Measurements from ENCODE around the gene NAV2. TPM values are rescaled to one million over a fixed set of nuclear protein-coding genes. Genes with fewer than 3 reads are reported as not detected.

NAV2 gene
- total and polyA plus RNA-seq, 2 experiments from 2014 or later = 26.0 to 45.0 TPM

DNA sequence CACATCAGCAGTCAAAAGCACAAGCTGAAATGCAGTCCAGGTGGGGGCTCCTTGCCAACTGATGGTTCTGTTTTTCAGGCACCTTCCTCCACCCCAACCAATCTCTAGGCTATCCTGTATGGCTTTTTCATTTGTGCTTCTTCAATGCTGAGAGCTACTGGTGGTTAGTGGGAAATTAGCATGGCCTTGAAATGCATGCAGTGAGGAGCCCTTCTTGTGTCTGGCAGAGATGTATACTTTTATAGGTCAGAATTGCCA is 167.4 kb downstream of the NAV2 start:
- H3K4me1 Mint-ChIP-seq = peaks cover 16% of the 10 kb centered on the region
- no peaks in the 10 kb centered on the region for H3K9me3 Mint-ChIP-seq
- H3K36me3 ChIP-seq (ENCODE audit: insufficient read depth) = peaks cover 5% of the 10 kb centered on the region
- no peak overlapping the region for H2AFZ ChIP-seq
- DNase-seq (ENCODE audit: low spot score) = no peak
- H3K36me3 Mint-ChIP-seq (ENCODE audit: low read depth) = peaks cover 39% of the 10 kb centered on the region
- peak overlapping the region; percentile 66; the same call in 1 of the 2 replicates for H3K27ac Mint-ChIP-seq
- H3K79me2 ChIP-seq (replicated peaks; ENCODE audit: insufficient read depth) = 0 out of 2 replicates have a peak, but pooled peaks cover 5% of the 10 kb centered on the region
- H3K4me1 ChIP-seq (ENCODE audit: insufficient read depth) = no peaks in the 10 kb centered on the region
- H4K20me1 ChIP-seq (replicated peaks; ENCODE audit: insufficient read depth) = 0 out of 2 replicates have a peak, but pooled peaks cover 3% of the 10 kb centered on the region
- H3K27ac ChIP-seq (ENCODE audit: low read depth) = no peak overlapping the region
- H3K4me3 Mint-ChIP-seq = no peak overlapping the region
- ATAC-seq = no peak
- H3K27me3 ChIP-seq (ENCODE audit: insufficient read depth) = no peaks in the 10 kb centered on the region
- TF ChIP-seq, protein P1, sequence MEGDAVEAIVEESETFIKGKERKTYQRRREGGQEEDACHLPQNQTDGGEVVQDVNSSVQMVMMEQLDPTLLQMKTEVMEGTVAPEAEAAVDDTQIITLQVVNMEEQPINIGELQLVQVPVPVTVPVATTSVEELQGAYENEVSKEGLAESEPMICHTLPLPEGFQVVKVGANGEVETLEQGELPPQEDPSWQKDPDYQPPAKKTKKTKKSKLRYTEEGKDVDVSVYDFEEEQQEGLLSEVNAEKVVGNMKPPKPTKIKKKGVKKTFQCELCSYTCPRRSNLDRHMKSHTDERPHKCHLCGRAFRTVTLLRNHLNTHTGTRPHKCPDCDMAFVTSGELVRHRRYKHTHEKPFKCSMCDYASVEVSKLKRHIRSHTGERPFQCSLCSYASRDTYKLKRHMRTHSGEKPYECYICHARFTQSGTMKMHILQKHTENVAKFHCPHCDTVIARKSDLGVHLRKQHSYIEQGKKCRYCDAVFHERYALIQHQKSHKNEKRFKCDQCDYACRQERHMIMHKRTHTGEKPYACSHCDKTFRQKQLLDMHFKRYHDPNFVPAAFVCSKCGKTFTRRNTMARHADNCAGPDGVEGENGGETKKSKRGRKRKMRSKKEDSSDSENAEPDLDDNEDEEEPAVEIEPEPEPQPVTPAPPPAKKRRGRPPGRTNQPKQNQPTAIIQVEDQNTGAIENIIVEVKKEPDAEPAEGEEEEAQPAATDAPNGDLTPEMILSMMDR (conservative IDR thresholded peaks at IDR 0.05; ENCODE audit: low read depth in 2 of 2) = no peak
- TF ChIP-seq EZH2 (IDR thresholded peaks at IDR 0.05; ENCODE audit: low read depth, unreplicated experiment) = no peak
- TF ChIP-seq EZH2phosphoT487 (IDR thresholded peaks at IDR 0.05; ENCODE audit: unreplicated experiment) = no peak
- H3K9me2 ChIP-seq (ENCODE audit: insufficient read depth) = no peaks in the 10 kb centered on the region
- H3K27me3 Mint-ChIP-seq (ENCODE audit: insufficient read depth, low read depth, poor library complexity) = peaks cover 2% of the 10 kb centered on the region
- H3F3A ChIP-seq (replicated peaks; ENCODE audit: low read depth) = no peaks in the 10 kb centered on the region; the same call in 1 of the 2 replicates
- no peak overlapping the region for H3K4me3 ChIP-seq
- no peak overlapping the region for H3K4me2 ChIP-seq

- H3K27me3 Mint-ChIP-seq (ENCODE audit: insufficient read depth, low read depth, poor library complexity) = peaks cover 2% of the 10 kb centered on the region
- H3K27me3 ChIP-seq (ENCODE audit: insufficient read depth) = no peaks in the 10 kb centered on the region
- no peaks in the 10 kb centered on the region for H3K9me2 ChIP-seq (ENCODE audit: insufficient read depth)
- no peak for ATAC-seq
- no peak overlapping the region for H3K4me3 ChIP-seq
- no peak overlapping the region for H3K4me2 ChIP-seq
- H3K79me2 ChIP-seq (replicated peaks; ENCODE audit: insufficient read depth) = no peaks in the 10 kb centered on the region
- peaks cover 41% of the 10 kb centered on the region for H3K36me3 Mint-ChIP-seq (ENCODE audit: low read depth)
- peaks cover 16% of the 10 kb centered on the region for H3K4me1 Mint-ChIP-seq
- no peaks in the 10 kb centered on the region for H3K9me3 Mint-ChIP-seq
- H3K36me3 ChIP-seq (ENCODE audit: insufficient read depth) = peaks cover 5% of the 10 kb centered on the region
- no peak for DNase-seq (ENCODE audit: low spot score)
- 0 out of 2 replicates have a peak, but pooled peaks cover 3% of the 10 kb centered on the region for H4K20me1 ChIP-seq (replicated peaks; ENCODE audit: insufficient read depth)
- no peak overlapping the region for H3K4me3 Mint-ChIP-seq
- no peaks in the 10 kb centered on the region; the same call in 1 of the 2 replicates for H3F3A ChIP-seq (replicated peaks; ENCODE audit: low read depth)
- H2AFZ ChIP-seq = no peak overlapping the region
- no peaks in the 10 kb centered on the region for H3K4me1 ChIP-seq (ENCODE audit: insufficient read depth)
- H3K27ac Mint-ChIP-seq = no peak overlapping the region
- no peak overlapping the region for H3K27ac ChIP-seq (ENCODE audit: low read depth)
- TF ChIP-seq POLR2AphosphoS5 (IDR thresholded peaks at IDR 0.05; ENCODE audit: low read depth) (no peak), STAT1 (IDR thresholded peaks at IDR 0.05; ENCODE audit: unreplicated experiment) (no peak), EZH2phosphoT487 (IDR thresholded peaks at IDR 0.05; ENCODE audit: unreplicated experiment) (no peak), ZNF114 (CRISPR knock-in tag; IDR thresholded peaks at IDR 0.05) (no peak), ETS1 (IDR thresholded peaks at IDR 0.05) (no peak), CREB1 (CRISPR knock-in tag; IDR thresholded peaks at IDR 0.05; ENCODE audit: low read depth) (no peak)
- TF ChIP-seq, protein P2, sequence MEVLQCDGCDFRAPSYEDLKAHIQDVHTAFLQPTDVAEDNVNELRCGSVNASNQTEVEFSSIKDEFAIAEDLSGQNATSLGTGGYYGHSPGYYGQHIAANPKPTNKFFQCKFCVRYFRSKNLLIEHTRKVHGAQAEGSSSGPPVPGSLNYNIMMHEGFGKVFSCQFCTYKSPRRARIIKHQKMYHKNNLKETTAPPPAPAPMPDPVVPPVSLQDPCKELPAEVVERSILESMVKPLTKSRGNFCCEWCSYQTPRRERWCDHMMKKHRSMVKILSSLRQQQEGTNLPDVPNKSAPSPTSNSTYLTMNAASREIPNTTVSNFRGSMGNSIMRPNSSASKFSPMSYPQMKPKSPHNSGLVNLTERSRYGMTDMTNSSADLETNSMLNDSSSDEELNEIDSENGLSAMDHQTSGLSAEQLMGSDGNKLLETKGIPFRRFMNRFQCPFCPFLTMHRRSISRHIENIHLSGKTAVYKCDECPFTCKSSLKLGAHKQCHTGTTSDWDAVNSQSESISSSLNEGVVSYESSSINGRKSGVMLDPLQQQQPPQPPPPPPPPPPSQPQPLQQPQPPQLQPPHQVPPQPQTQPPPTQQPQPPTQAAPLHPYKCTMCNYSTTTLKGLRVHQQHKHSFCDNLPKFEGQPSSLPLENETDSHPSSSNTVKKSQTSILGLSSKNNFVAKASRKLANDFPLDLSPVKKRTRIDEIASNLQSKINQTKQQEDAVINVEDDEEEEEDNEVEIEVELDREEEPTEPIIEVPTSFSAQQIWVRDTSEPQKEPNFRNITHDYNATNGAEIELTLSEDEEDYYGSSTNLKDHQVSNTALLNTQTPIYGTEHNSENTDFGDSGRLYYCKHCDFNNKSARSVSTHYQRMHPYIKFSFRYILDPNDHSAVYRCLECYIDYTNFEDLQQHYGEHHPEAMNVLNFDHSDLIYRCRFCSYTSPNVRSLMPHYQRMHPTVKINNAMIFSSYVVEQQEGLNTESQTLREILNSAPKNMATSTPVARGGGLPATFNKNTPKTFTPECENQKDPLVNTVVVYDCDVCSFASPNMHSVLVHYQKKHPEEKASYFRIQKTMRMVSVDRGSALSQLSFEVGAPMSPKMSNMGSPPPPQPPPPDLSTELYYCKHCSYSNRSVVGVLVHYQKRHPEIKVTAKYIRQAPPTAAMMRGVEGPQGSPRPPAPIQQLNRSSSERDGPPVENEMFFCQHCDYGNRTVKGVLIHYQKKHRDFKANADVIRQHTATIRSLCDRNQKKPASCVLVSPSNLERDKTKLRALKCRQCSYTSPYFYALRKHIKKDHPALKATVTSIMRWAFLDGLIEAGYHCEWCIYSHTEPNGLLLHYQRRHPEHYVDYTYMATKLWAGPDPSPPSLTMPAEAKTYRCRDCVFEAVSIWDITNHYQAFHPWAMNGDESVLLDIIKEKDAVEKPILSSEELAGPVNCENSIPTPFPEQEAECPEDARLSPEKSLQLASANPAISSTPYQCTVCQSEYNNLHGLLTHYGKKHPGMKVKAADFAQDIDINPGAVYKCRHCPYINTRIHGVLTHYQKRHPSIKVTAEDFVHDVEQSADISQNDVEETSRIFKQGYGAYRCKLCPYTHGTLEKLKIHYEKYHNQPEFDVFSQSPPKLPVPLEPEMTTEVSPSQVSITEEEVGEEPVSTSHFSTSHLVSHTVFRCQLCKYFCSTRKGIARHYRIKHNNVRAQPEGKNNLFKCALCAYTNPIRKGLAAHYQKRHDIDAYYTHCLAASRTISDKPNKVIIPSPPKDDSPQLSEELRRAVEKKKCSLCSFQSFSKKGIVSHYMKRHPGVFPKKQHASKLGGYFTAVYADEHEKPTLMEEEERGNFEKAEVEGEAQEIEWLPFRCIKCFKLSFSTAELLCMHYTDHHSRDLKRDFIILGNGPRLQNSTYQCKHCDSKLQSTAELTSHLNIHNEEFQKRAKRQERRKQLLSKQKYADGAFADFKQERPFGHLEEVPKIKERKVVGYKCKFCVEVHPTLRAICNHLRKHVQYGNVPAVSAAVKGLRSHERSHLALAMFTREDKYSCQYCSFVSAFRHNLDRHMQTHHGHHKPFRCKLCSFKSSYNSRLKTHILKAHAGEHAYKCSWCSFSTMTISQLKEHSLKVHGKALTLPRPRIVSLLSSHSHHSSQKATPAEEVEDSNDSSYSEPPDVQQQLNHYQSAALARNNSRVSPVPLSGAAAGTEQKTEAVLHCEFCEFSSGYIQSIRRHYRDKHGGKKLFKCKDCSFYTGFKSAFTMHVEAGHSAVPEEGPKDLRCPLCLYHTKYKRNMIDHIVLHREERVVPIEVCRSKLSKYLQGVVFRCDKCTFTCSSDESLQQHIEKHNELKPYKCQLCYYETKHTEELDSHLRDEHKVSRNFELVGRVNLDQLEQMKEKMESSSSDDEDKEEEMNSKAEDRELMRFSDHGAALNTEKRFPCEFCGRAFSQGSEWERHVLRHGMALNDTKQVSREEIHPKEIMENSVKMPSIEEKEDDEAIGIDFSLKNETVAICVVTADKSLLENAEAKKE (CRISPR knock-in tag; IDR thresholded peaks at IDR 0.05) = no peak
- TF ChIP-seq, protein P3, sequence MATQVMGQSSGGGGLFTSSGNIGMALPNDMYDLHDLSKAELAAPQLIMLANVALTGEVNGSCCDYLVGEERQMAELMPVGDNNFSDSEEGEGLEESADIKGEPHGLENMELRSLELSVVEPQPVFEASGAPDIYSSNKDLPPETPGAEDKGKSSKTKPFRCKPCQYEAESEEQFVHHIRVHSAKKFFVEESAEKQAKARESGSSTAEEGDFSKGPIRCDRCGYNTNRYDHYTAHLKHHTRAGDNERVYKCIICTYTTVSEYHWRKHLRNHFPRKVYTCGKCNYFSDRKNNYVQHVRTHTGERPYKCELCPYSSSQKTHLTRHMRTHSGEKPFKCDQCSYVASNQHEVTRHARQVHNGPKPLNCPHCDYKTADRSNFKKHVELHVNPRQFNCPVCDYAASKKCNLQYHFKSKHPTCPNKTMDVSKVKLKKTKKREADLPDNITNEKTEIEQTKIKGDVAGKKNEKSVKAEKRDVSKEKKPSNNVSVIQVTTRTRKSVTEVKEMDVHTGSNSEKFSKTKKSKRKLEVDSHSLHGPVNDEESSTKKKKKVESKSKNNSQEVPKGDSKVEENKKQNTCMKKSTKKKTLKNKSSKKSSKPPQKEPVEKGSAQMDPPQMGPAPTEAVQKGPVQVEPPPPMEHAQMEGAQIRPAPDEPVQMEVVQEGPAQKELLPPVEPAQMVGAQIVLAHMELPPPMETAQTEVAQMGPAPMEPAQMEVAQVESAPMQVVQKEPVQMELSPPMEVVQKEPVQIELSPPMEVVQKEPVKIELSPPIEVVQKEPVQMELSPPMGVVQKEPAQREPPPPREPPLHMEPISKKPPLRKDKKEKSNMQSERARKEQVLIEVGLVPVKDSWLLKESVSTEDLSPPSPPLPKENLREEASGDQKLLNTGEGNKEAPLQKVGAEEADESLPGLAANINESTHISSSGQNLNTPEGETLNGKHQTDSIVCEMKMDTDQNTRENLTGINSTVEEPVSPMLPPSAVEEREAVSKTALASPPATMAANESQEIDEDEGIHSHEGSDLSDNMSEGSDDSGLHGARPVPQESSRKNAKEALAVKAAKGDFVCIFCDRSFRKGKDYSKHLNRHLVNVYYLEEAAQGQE (IDR thresholded peaks at IDR 0.05; ENCODE audit: unreplicated experiment) = no peak
These were observed 168.5 kb downstream of the NAV2 start for GRCh38 chr11:19881177-19881576.

All from GM23338 (cell line).